Ovary (tissue), 9 donors: ENCODE results near the gene ASPDH. TPM values are rescaled to one million over a fixed set of nuclear protein-coding genes. Genes with fewer than 3 reads are reported as not detected.

Source experiments
- DNase-seq, 5 donors: peaks; one replicate each; pipeline ENCODE4 v3.0.0-alpha.2; 2019 to 2020
- H3K27ac ChIP-seq, 2 donors: fragments of 200-600 bp; one replicate each; pipeline versions ENCODE4 v1.5.1 to v1.8.0; 2019 to 2022
- H3K27me3 ChIP-seq: fragments of 200-600 bp; one replicate; pipeline ENCODE4 v1.8.0; 2022
- H3K36me3 ChIP-seq: fragments of 200-600 bp; sonication (generic); one replicate; pipeline ENCODE4 v1.5.1; 2019
- H3K4me1 ChIP-seq: one replicate; pipeline ENCODE4 v1.8.1; 2013; ENCODE audit warnings: mild to moderate bottlenecking, moderate library complexity; ENCODE audit not compliant: insufficient read depth
- H3K4me3 ChIP-seq: fragments of 200-600 bp; sonication (generic); one replicate; pipeline ENCODE4 v1.5.1; 2017
- H3K9me3 ChIP-seq, 2 donors: fragments of 200-600 bp in 1 of 2; sonication (generic) in 1 of 2; one replicate each; pipeline versions ENCODE4 v1.5.1 to v1.8.1; 2013 to 2019; ENCODE audit warnings: mild to moderate bottlenecking in 1 of 2, moderate library complexity in 1 of 2
- EP300 ChIP-seq: sonication (generic); formaldehyde crosslinking; IDR thresholded peaks from one replicate; pipeline ENCODE4 v1.6.1; 2017; ENCODE audit warnings: antibody characterized with exemption
- POLR2A ChIP-seq: fragments of 450-650 bp; IDR thresholded peaks from one replicate; pipeline ENCODE4 v1.6.1; 2017; ENCODE audit warnings: antibody characterized with exemption, mild to moderate bottlenecking, moderate library complexity
- WGBS, 3 donors: extraction: QIAGEN DNeasy Blood & Tissue Kit in 1 of 3; methylation state at CpG; one replicate each; pipeline versions ENCODE4 v1.1.5 to v1.1.7; 2013 to 2017; 5-methylcytosine and 5-hydroxymethylcytosine counted together
- intact Hi-C, 4 donors: fragments of 100-400 bp; cut with DNase I; formaldehyde crosslinking; loops; one replicate each; pipeline versions ENCODE4 v1.11.0 to v1.15.1; 2022 to 2023
- polyA plus RNA-seq, 2 donors: library from polyadenylated mRNA; stranded (reverse); fragments of 200-250 nt in 1 of 2; fragments of 350-450 nt in 1 of 2; fragmentation: Illumina TruSeq in 1 of 2; extraction: RNeasy Lipid Tissue Mini Kit (QIAGEN cat#74804) in 1 of 2; gene quantifications; one replicate each; pipeline ENCODE4 v1.2.3, GENCODE V29; 2013 to 2014
- total RNA-seq, 7 donors: library from RNA; depleted of rRNA in 2 of 7; stranded (reverse); fragments of >200 nt in 2 of 7; fragmentation: NEBNext Ultra II Directional in 3 of 7; extraction: Animal tissue kit (Norgen Biotek cat#: 25700) in 3 of 7; gene quantifications; one replicate each; pipeline versions ENCODE4 v1.1.0 to v1.2.4, GENCODE V29; 2016 to 2023
- TF ChIP-seq, protein P1 (sequence below), 3 donors: fragments of 450-650 bp in 2 of 3; fragments of 200-600 bp in 1 of 3; IDR thresholded peaks; one replicate each; pipeline versions ENCODE4 v1.5.1 to v1.8.0; 2016 to 2022; ENCODE audit warnings: antibody characterized with exemption in 3 of 3, mild to moderate bottlenecking in 1 of 3
- donor health status: DM: no; HTN: no; CAD: no; lungs with moderate emphysema.
- donor health status: DM: no; HTN: no; CAD: no.
- donor health status: Bipolar disorder and iron deficiency.
- donor health status: DM: yes; HTN: yes; CAD: no.
- donor health status: DM: no; HTN: no; CAD: no.
- donor health status: DM: yes; HTN: yes; CAD: no.

Gene ASPDH
- total and polyA plus RNA-seq, 9 donors = not detected

DNA sequence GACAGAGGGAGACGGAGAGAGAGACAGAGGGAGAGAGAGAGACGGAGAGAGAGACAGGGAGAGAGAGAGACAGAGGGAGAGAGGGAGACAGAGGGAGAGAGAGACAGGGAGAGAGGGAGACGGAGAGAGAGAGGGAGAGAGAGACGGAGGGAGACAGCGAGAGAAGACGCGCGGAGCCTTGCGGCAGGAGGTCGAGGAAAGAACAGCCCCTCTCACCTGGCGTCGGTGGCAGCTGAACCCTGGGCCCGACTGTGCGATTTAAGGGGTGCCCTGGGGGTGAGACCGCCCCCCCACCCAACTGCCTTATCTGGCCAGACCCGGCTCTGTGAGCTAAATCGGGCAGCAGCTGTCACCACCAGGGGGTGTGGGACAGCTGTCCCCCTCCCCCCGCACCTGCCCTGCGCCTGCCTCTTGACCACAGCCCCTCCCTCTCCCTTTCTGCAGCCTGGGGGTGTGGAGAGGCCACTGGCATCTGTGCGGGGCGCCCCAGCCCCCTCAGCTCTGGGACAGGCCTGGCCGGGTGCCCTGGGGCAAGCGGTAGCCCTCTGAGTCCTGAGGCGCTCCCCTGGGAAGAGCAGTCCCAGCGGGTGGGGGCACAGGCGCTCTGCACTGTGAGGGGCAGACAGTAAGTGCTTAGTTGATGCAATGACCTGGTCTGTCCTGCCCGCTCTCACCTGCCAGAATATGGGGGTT lies 13.5 kb downstream of the ASPDH start:
- H3K4me3 ChIP-seq = no peak overlapping the region
- no peaks in the 10 kb centered on the region for H3K36me3 ChIP-seq
- whole genome bisulfite sequencing, 3 donors = 37 to 40% (median 38%) methylated on average over 20 to 27 of the region's 27 CpGs
- no peaks in the 10 kb centered on the region for H3K27me3 ChIP-seq
- DNase-seq = no peak
- H3K9me3 ChIP-seq = no peaks in the 10 kb centered on the region
- H3K4me1 ChIP-seq = no peaks in the 10 kb centered on the region
- H3K27ac ChIP-seq = no peak overlapping the region
- TF ChIP-seq, protein P1, sequence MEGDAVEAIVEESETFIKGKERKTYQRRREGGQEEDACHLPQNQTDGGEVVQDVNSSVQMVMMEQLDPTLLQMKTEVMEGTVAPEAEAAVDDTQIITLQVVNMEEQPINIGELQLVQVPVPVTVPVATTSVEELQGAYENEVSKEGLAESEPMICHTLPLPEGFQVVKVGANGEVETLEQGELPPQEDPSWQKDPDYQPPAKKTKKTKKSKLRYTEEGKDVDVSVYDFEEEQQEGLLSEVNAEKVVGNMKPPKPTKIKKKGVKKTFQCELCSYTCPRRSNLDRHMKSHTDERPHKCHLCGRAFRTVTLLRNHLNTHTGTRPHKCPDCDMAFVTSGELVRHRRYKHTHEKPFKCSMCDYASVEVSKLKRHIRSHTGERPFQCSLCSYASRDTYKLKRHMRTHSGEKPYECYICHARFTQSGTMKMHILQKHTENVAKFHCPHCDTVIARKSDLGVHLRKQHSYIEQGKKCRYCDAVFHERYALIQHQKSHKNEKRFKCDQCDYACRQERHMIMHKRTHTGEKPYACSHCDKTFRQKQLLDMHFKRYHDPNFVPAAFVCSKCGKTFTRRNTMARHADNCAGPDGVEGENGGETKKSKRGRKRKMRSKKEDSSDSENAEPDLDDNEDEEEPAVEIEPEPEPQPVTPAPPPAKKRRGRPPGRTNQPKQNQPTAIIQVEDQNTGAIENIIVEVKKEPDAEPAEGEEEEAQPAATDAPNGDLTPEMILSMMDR (IDR thresholded peaks at IDR 0.05) = no peak
- TF ChIP-seq POLR2A (no peak), EP300 (no peak)
- intact Hi-C loops = no loop called here

DNA sequence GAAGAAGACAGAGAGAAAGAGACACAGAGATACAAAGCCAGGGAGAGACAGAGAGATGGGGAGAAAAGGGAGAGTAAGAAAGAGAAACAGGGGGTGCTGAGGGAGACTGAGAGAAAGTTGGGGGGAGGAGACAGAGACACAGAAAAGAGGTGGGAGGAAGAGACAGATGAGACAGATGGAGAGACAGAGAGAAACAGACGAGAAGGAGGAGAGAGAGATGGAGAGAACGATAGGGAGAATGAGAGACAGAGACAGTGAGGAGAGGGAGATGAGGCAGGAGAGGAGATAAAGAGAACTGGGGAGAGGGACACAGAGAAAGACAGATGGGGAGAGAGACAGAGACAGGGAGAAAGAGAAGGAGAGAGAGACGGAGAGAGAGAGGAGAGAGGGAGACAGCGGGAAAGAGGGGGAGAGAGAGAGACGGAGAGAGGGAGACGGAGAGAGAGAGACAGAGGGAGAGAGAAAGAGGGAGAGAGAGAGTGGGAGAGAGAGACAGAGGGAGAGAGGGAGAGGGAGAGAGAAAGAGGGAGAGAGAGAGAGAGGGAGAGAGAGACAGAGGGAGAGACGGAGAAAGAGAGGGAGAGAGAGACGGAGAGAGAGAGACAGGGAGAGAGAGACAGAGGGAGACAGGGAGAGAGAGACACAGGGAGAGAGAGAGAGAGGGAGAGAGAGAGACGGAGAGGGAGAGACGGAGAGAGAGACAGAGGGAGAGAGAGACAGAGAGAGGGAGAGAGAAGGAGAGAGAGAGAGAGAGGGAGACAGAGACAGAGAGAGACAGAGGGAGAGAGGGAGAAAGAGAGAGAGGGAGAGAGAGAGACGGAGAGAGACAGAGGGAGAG lies 15.3 kb downstream of the ASPDH start:
- Histone ChIP-seq H3K4me1 (no peaks in the 10 kb centered on the region), H3K9me3 (no peaks in the 10 kb centered on the region), H3K36me3 (no peaks in the 10 kb centered on the region), H3K27ac (no peak overlapping the region), H3K27me3 (no peaks in the 10 kb centered on the region), H3K4me3 (no peak overlapping the region)
- TF ChIP-seq EP300 = no peak
- TF ChIP-seq, protein P1 (IDR thresholded peaks at IDR 0.05) = no peak
- no peak for TF ChIP-seq POLR2A
- no peak for DNase-seq
- 54 to 64% (median 62%) methylated on average over 11 of the region's 11 CpGs for WGBS, 3 donors
- intact Hi-C loops = no loop called here

DNA sequence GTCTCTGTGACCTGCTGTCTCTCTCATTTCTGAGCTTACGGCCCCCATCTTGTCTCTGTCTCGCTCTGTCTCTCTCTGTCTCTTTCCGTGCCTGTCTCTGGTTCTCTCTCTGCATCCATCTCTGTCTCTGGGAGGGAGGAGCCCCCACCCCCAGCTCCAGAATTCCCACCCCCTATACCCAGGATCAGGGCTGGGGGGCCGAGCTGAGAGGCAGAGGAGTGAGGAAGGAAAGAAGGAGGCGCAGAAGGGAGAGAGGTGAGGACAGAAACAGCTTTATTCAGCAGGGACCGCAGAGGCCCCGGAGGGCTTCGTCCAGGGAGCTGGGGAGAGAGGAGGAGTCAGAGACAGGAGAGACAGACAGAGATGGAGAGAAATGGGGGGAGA lies 16.7 kb downstream of the ASPDH start:
- H3K36me3 ChIP-seq = no peaks in the 10 kb centered on the region
- no peaks in the 10 kb centered on the region for H3K9me3 ChIP-seq
- TF ChIP-seq EP300 (no peak), POLR2A (no peak)
- TF ChIP-seq, protein P1 (IDR thresholded peaks at IDR 0.05) = no peak
- H3K27ac ChIP-seq = no peak overlapping the region
- intact Hi-C loops = no loop called here
- WGBS, 3 donors = 60 to 65% (median 64%) methylated on average over 8 of the region's 8 CpGs
- no peak overlapping the region for H3K4me3 ChIP-seq
- H3K4me1 ChIP-seq = no peaks in the 10 kb centered on the region
- DNase-seq = no peak
- H3K27me3 ChIP-seq = no peaks in the 10 kb centered on the region

DNA sequence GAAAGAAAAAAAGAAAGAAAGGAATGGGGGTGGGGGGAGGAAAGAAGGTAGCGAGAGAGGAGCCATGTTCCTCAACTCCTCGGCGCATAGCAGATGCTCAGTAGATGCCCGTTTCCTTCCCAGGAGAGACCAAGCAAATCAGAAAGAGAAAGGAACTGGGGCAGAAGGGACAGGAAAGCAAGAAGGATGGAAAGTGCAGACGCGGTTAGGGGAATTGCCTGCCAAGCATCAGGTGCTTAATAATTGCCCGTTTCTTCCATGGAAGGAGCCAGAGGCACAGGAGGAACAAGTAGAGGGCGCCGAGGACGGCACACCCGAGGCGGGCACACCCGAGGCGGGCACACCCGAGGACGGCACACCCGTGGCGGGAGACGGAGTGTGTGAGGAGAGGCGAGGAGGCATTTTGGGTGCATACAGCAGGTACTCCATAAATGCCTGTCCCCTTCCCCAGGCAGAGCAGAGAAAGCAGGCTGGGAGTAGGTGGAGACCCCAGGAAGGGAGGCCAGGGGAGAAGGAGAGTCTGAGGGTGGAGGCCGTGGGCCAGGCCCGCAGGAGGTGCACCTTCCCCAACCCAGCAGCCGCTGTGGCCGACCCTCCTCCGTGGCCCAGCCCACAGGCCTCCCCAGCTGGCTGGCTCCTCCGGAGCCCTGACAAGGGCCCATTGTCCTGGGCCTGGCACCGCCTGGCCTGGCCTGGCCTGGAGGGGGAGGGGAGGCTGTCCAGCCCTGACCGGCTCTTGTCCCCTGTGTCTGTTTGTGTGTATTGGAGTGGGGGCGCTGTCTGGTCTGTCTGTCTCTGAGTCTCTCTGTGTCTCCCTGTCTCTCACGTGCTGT lies 17.3 kb downstream of the ASPDH start:
- Histone ChIP-seq H3K27ac (no peak overlapping the region), H3K36me3 (no peaks in the 10 kb centered on the region), H3K27me3 (no peaks in the 10 kb centered on the region), H3K4me1 (no peaks in the 10 kb centered on the region), H3K4me3 (no peak overlapping the region), H3K9me3 (no peaks in the 10 kb centered on the region)
- intact Hi-C loops = no loop called here
- TF ChIP-seq EP300 (no peak), POLR2A (no peak)
- TF ChIP-seq, protein P1 (IDR thresholded peaks at IDR 0.05) = no peak
- 65 to 68% (median 65%) methylated on average over 30 of the region's 30 CpGs for WGBS, 3 donors
- no peak for DNase-seq
